ENCODE data around the gene CATSPERZ.

The CATSPERZ gene

DNA sequence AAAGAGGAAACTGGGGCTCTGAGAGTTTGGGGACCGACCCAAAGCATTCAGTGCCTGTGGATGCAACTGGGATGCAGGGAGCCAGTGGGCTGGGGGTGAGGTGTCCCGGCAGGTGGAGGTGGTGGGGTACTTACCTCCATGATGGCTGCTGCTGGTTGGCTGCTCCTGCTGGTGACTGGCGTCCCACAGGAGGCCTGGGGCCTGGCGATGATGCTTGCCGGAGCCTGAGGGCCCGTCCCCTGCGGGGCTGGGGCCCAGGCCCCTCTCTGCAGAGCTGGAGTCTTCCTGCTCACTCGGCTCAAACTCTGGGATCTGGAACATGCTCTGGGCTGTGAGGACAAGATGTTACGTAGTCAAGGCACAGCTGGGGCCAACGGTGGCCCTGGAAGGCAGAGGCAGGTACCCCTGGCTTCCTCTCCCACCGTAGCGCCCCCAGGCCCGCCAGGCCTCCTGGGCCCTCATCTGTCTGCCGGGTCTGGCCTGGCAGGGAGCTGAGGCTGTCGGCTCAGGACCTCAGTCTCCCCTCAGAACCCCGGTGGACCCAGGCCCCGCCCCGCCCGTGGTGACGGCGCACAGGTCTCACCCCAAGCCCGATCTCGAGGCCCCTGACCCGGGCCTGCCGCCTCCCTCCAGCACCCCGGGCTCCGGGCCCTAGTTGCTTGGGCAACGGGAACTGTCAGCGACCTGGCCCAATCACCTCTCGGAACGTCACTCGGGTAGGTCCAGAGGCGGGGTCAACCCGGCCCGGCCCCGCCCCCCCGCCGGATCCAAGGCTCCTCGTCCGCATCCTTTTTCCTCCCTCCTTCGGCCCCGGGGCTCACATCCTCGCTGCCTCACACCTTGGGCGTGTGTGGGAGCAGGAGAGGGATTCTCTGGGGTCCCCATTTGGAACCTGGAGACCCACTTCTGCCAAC, 15.9 kb upstream of the CATSPERZ start, which contains the start of gene BAD:
Gene BAD, minus strand, starts transcription at position 618 of the 914 bp plus-strand sequence. Its CDS starts 297 bp downstream, at position 321.
- DNase-seq (ENCODE audit: extremely low spot score), result peak; percentile 97
- TF ChIP-seq NFRKB (IDR thresholded peaks at IDR 0.05), result no peak
- no peak for TF ChIP-seq SUZ12 (IDR thresholded peaks at IDR 0.05)
- TF ChIP-seq BHLHE40 (IDR thresholded peaks at IDR 0.05; ENCODE audit: borderline replicate concordance), result no peak
- TF ChIP-seq HDGF (IDR thresholded peaks at IDR 0.05; ENCODE audit: borderline replicate concordance), result no peak
- TF ChIP-seq, protein P1, sequence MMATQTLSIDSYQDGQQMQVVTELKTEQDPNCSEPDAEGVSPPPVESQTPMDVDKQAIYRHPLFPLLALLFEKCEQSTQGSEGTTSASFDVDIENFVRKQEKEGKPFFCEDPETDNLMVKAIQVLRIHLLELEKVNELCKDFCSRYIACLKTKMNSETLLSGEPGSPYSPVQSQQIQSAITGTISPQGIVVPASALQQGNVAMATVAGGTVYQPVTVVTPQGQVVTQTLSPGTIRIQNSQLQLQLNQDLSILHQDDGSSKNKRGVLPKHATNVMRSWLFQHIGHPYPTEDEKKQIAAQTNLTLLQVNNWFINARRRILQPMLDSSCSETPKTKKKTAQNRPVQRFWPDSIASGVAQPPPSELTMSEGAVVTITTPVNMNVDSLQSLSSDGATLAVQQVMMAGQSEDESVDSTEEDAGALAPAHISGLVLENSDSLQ (IDR thresholded peaks at IDR 0.05), result peak; percentile 97
- ChIA-PET POLR2A (interaction anchor here (1.0 to 8.5 kb wide), 10 partner anchors 11 to 381 kb away, joined by 3 to 81 read pairs (median 6); partner anchors contain the start of genes ESRRA, PRDX5 and TRMT112), CTCF (interaction anchor here (0.5 to 1.5 kb wide), 4 partner anchors 13 to 71 kb away, joined by 3 to 8 read pairs (median 3); no protein-coding TSS in a partner anchor)

DNA sequence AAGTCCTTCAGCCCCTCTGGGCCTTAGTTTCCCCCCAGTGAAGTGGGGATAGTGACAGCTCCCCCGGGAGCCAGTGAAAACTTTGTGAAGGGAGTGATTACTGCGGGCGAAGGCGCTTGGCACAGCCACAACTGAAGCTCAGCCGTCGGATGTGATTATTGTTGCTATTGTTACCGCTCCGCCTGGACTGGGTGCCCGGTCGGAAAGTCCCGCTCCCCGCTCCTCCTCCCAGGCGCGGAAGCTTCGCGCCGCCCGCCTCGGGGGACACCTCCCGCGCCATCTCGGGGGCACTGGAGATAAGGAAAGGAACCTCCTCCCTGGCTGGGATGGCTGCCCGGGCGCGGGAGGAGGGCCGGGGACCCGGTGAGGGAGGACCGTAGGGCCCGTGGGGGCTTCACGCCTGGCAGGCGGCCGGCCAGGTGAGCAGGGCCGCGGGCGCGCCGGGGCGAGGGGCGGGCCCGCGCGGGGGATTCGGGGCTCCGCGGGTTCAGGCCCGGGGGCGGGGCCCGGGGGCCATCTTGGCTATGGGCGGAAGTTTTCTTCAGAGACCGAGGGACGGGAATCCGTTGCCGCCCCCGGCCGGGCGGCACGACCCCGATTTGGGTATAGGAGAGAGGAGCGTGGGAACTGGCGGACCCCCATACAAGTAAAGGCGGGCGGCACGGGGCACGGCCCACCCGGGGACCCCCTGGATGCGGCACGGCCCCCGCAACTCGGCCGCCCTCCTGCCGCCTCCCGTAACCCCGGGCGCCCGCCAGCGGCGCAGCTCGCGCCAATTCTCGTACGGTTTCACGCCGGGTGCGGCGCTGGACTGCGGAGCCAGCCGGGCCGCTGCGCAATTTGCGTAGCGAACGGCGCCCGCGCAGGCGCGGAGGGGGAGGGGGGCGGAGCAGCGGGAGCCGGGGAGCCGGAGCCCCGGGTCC, 14.9 kb upstream of the CATSPERZ start, which contains the start of gene GPR137:
Gene GPR137, plus strand, starts transcription at position 887 of the 923 bp plus-strand sequence. CDS start 677 bp downstream, outside the sequence.
- CTCF ChIA-PET, result interaction anchor here (0.6 to 1.5 kb wide), 4 partner anchors 14 to 70 kb away, joined by 3 to 8 read pairs (median 4); no protein-coding TSS in a partner anchor
- peak; percentile 86 for DNase-seq (ENCODE audit: extremely low spot score)
- TF ChIP-seq ARNT (IDR thresholded peaks at IDR 0.05), result no peak
- TF ChIP-seq LEF1 (IDR thresholded peaks at IDR 0.05; ENCODE audit: borderline replicate concordance), result no peak
- TF ChIP-seq FOXM1 (IDR thresholded peaks at IDR 0.05; ENCODE audit: borderline replicate concordance), result no peak
- no peak for TF ChIP-seq SP1 (IDR thresholded peaks at IDR 0.05)
- no peak for TF ChIP-seq BHLHE40 (IDR thresholded peaks at IDR 0.05; ENCODE audit: borderline replicate concordance)
- TF ChIP-seq L3MBTL2 (conservative IDR thresholded peaks at IDR 0.05), result 0 out of 2 replicates have a peak, but pooled peaks have one; percentile 64
- no peak for TF ChIP-seq ZNF384 (IDR thresholded peaks at IDR 0.05)
- TF ChIP-seq, protein P1 (IDR thresholded peaks at IDR 0.05), result no peak
- TF ChIP-seq ELF4 (IDR thresholded peaks at IDR 0.05), result no peak
- POLR2A ChIA-PET, result interaction anchor here (1.0 to 8.5 kb wide), 8 partner anchors 11 to 380 kb away, joined by 3 to 81 read pairs (median 7); partner anchors contain the start of genes ESRRA, PRDX5 and TRMT112

DNA sequence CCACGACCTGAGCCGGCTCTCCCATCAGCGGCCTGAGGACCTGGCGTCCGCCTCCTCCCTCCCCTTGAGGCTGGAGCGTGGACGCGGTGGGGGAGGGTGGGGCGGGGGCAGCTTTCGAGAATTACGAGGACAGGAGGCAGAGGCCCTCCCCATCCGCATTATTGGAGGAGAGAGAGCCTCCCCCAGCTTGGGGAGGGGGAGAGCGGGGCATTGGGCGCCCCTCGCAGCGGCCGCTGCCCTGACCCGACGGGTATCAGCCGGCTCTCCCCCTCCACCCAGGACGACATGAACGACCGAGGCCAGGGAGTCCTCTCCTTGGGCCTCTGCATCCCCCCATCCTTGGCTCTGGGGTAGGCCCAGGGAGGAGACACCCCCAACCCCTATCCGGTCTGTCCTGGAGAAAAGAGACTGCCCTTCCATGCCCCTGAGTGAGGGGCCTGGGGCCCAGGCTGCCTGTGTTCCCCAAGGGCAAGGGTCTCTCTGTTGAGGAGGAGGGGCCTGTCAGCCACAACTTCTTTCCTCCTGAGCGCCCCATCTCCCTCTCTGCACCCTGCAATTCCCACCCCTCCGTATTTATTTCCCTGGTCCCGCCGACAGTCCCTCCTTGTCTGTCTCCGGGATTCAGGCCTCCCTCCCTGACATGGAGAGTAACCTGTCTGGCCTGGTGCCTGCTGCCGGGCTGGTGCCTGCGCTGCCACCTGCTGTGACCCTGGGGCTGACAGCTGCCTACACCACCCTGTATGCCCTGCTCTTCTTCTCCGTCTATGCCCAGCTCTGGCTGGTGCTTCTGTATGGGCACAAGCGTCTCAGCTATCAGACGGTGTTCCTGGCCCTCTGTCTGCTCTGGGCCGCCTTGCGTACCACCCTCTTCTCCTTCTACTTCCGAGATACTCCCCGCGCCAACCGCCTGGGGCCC, 14.0 kb upstream of the CATSPERZ start:
- ChIA-PET CTCF (interaction anchor here (0.8 kb wide), 1 partner anchor 15 kb away, joined by 6 read pairs; no protein-coding TSS in a partner anchor), POLR2A (interaction anchor here (1.0 to 8.5 kb wide), 6 partner anchors 10 to 55 kb away, joined by 3 to 81 read pairs (median 7); partner anchors contain the start of gene ESRRA)
- no peak for TF ChIP-seq L3MBTL2 (conservative IDR thresholded peaks at IDR 0.05)
- TF ChIP-seq SP1 (IDR thresholded peaks at IDR 0.05), result no peak
- TF ChIP-seq ARNT (IDR thresholded peaks at IDR 0.05), result no peak
- no peak for TF ChIP-seq BHLHE40 (IDR thresholded peaks at IDR 0.05; ENCODE audit: borderline replicate concordance)
- TF ChIP-seq HDGF (IDR thresholded peaks at IDR 0.05; ENCODE audit: borderline replicate concordance), result no peak
- TF ChIP-seq, protein P1 (IDR thresholded peaks at IDR 0.05), result no peak
- TF ChIP-seq SUZ12 (IDR thresholded peaks at IDR 0.05), result no peak
- no peak for TF ChIP-seq CTBP1 (IDR thresholded peaks at IDR 0.05; ENCODE audit: borderline replicate concordance)
- no peak for TF ChIP-seq ZNF384 (IDR thresholded peaks at IDR 0.05)
- no peak for TF ChIP-seq ELF4 (IDR thresholded peaks at IDR 0.05)
- no peak for TF ChIP-seq NFRKB (IDR thresholded peaks at IDR 0.05)
- no peak for TF ChIP-seq LEF1 (IDR thresholded peaks at IDR 0.05; ENCODE audit: borderline replicate concordance)
- no peak for DNase-seq (ENCODE audit: extremely low spot score)

DNA sequence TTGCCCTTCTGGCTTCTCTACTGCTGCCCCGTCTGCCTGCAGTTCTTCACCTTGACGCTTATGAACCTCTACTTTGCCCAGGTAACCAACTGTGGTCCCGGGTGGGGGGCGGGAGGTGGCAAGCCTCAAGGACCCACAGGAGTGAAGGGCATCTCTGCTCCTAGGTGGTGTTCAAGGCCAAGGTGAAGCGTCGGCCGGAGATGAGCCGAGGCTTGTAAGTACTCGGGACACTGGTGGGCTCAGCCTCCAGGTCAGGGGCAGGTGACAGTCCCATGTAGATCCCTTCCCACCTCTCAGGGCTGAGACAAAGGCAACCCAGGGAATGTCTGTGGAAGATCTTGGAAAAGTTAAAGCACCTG, 13.4 kb upstream of the CATSPERZ start:
- CTCF ChIA-PET, result interaction anchor here (0.8 kb wide), 1 partner anchor 14 kb away, joined by 6 read pairs; no protein-coding TSS in a partner anchor
- POLR2A ChIA-PET, result interaction anchor here (1.0 to 8.5 kb wide), 2 partner anchors 11 to 16 kb away, joined by 3 to 81 read pairs; no protein-coding TSS in a partner anchor
- DNase-seq (ENCODE audit: extremely low spot score), result no peak
- TF ChIP-seq LEF1 (IDR thresholded peaks at IDR 0.05; ENCODE audit: borderline replicate concordance) (no peak), SUZ12 (IDR thresholded peaks at IDR 0.05) (no peak), FOXA1 (IDR thresholded peaks at IDR 0.05) (no peak), L3MBTL2 (conservative IDR thresholded peaks at IDR 0.05) (no peak), HDGF (IDR thresholded peaks at IDR 0.05; ENCODE audit: borderline replicate concordance) (no peak), SP1 (IDR thresholded peaks at IDR 0.05) (no peak), CTBP1 (IDR thresholded peaks at IDR 0.05; ENCODE audit: borderline replicate concordance) (no peak), FOXK2 (IDR thresholded peaks at IDR 0.05) (no peak), NFRKB (IDR thresholded peaks at IDR 0.05) (no peak), ZNF384 (IDR thresholded peaks at IDR 0.05) (no peak), FOXM1 (IDR thresholded peaks at IDR 0.05; ENCODE audit: borderline replicate concordance) (no peak), TARDBP (IDR thresholded peaks at IDR 0.05) (no peak), BHLHE40 (IDR thresholded peaks at IDR 0.05; ENCODE audit: borderline replicate concordance) (no peak), ELF4 (IDR thresholded peaks at IDR 0.05) (no peak), ARNT (IDR thresholded peaks at IDR 0.05) (no peak)
- TF ChIP-seq, protein P1 (IDR thresholded peaks at IDR 0.05), result no peak

Measured in HEK293T (cell line).